Measurements from ENCODE around the gene GLRX5. TPM values are rescaled to one million over a fixed set of nuclear protein-coding genes. Genes with fewer than 3 reads are reported as not detected.

GLRX5 gene
- total RNA-seq, 1 experiment from 2014 or later = 90.1 TPM

DNA sequence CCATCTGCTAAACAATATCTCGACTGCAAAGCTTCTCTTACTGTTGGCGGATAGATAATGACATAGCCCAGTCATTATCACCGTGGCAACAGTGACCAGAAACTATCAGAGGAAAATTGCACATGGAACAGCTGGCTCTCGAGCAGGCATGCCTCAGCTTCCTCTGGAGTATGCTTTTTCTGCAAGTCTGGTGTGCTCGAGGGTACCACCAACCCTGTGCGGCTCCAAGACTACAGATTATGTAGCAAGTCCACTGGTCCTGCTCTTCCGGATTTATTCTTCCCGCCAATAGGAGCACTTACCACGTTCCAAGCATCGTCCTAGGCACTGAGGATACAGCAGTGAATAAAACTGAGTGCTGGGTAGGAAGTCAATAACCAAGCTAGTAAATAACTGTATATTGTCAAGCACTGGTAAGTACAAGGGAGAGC is 1.4 kb upstream of the GLRX5 start:
- DNase-seq (ENCODE audit: low read depth) = peak; percentile 60

- no peak for DNase-seq (ENCODE audit: low read depth)
These were observed 1.0 kb upstream of the GLRX5 start for GRCh38 chr14:95533822-95534221.

- DNase-seq (ENCODE audit: low read depth) = no peak
These were observed 574 bp downstream of the GLRX5 start for GRCh38 chr14:95535226-95536021.

DNA sequence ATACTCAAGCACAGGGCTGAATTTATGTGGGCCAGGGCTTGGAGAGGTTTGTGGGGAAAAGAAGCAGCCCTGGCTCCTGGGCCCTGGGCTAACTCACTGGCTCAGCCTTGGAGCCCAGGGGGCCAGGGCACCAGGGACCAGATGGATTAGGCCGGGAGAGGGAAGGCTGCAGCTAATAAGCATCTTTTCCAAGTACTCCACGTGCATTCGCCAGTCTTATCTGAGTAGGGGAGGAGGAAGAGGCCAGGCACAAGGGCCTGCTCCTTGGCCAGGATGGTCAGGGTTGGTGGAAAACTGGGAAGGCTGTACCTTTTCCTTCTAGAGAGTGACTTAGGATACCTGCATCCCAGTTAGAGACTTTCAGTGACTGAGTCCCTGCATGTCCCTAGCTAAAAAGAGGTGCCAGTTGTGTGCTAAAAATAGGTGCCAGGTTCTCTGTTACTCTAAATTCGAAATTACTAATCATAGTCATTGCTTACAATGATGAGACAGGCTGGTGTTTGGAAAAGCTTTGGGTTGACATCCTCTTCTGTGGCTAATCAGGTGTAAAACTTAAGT is 1.3 kb downstream of the GLRX5 start:
- peak; percentile 15 for DNase-seq (ENCODE audit: low read depth)

DNA sequence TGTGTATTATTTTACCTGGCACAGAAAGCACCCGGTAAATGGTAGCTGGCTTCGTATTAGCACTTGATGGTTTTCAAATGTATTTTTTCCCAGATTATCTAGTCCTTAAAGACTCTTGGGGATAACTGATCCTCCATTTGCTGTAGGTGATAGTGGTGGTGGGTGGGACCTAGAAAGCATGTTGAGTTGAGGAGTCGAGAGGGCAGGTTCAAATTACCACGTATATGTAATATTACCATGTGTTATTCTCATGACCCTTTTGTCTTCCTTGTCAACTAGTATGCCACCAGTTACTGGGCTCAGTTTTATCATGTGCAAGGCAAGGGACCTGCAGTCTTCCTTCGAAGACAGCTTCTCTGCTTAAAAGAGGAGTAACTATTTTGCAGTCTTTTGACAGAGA is 1.8 kb downstream of the GLRX5 start:
- no peak for DNase-seq (ENCODE audit: low read depth)

DNA sequence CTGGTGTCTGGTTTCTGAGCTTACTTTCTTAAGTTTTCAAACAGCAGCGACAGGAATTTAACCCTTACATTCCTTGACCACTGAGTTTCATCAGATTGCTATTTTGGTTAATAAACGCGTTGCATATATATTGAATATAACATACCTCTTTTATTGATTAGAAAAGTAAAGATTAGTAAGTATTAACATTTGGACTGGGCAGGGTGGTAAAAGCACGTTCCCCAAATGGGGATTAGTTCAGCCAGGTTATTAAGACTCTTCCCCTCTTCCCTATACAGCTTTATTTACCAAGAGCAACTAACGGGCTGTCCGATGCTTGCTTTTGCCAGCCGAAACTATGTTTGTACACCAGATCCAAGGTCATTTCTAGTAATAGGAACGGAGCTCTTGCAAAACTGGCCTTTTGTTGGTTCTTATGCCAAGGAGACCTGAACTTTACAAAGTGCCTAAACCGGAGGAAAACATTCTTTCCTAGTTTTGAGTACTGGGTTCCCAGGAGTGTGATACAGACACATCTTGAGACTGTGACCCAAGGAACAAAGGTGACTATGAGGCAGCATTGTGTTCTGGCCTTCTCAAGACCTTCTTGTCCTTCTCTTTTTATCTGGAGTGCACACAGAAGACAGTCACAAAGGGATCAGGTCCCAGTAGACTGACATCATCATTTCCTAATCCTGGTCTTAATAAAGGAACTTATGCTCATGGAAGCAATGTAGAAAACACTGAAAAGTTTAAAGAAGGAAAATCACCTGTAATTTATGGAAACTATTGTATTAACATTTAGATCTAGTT is 2.6 kb downstream of the GLRX5 start:
- no peak for DNase-seq (ENCODE audit: low read depth)

- DNase-seq (ENCODE audit: low read depth) = no peak
These were observed 4.1 kb downstream of the GLRX5 start for GRCh38 chr14:95538801-95539509.

DNA sequence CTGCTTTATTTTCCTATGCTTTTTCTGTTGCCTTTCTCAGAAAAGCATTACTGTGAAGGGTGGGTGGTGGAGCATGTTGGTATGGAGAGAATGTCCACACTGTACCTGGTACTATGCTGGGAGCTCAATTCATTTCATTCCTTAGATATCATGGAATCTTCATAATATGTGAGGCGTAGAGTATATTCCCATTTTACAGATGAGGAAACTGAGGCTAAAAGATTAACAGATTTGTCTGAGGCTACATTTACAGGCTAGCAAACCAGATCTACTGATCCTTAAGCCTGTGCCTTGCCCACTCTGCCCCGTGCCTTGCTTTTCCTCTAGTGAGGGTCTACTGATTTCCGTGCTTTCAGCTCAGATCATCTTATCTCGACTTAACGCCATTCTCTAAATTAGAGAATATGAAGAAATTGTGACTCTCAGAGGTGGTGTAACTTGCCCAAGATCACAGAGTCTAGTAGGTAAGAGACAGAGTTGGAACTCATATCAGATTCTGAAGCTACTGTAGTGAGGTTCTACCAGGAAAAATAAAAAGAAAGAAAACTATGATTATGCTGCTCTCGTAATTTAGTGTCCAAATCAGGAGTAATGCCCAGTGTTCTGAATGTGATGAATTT is 5.5 kb downstream of the GLRX5 start:
- no peak for DNase-seq (ENCODE audit: low read depth)

- no peak for DNase-seq (ENCODE audit: low read depth)
These were observed 6.5 kb downstream of the GLRX5 start for GRCh38 chr14:95541346-95541745.

GRCh38 chr14:95541932-95542930 is 7.4 kb downstream of the GLRX5 start:
- no peak for DNase-seq (ENCODE audit: low read depth)

GRCh38 chr14:95543021-95543420 is 8.2 kb downstream of the GLRX5 start:
- no peak for DNase-seq (ENCODE audit: low read depth)

DNA sequence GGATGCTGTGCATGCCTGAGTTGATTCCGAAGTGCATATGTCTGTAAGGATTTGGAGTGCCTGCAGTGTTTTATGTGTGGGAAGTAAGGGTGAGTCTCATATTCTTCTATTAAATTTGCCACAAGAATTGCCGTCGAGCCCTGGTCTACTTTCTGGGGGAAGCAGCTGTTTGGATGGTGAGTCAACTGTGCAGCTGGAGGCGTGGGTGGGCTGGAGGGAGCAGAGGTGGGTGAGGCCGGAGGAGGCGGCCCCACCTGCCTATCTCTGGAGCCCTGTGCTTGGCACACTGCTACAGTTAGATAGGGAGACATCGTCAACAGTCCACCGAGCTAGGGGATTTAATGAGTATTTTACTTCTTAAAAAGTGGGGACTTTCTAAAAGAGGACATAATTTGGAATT is 9.7 kb downstream of the GLRX5 start:
- no peak for DNase-seq (ENCODE audit: low read depth)

DNA sequence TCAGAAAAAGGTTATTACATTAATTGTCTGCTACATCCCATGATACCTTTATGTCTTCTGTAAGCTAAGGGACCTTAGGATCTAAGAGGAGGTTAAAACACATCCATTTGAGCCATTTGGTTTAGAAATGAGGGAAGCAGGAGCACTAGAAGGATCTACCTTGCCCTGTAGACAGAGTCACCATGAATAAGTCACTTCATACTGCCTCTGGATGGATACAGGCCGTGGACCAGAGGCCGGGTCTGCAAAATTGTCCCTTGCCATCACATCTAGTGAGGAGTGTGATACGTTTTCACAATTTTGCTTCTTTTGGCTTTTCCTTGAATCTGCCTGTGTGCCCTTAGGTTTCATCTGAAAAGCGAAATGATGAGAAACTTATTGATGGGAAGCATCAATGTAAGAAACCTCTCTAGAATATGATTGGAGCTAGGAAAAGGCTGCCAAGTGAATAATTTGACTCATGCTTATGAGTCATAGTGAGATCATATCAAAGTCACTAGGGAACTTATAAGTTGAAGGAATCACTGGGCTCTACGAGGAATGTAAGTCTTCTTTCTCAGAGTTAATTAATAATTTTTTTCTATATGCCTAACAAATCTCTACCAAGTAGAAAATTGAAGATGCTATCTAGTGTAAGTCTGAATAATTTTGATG is 10.8 kb downstream of the GLRX5 start:
- DNase-seq (ENCODE audit: low read depth) = peak; percentile 58

GRCh38 chr14:95547272-95547625 is 12.4 kb downstream of the GLRX5 start:
- no peak for DNase-seq (ENCODE audit: low read depth)

- peak; percentile 57 for DNase-seq (ENCODE audit: low read depth)
These were observed 12.9 kb downstream of the GLRX5 start for GRCh38 chr14:95547626-95548327.

DNA sequence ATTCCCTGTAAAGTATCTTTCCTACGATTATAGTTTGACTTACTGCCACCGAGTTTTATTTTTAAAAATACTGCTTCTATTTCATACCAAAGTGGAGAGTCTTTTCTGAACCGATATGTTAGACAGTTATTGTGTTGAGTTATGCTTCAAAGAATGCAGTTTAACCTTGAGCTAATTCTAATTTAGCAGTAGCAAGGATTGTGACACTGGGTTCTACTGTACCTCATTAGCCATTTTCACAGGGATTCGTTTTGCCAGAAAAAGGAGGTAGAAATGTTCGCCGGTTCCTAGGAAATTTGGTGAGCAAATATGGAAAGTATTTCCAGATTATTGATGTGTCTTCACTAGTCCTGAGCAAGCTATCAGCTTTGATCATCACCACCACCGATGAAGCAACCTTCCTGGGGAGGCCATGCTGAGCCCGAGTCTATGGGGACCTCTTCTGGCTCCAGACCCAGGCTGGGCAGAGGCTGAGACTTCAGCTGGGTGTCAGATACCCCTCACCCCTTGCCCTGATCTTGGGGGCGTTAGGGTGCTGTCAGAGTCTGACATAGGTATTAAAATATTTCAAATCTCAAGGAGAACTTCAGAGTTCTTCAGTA is 13.6 kb downstream of the GLRX5 start:
- no peak for DNase-seq (ENCODE audit: low read depth)

- no peak for DNase-seq (ENCODE audit: low read depth)
These were observed 15.1 kb downstream of the GLRX5 start for GRCh38 chr14:95549656-95550585.

GRCh38 chr14:95551435-95551834 is 16.6 kb downstream of the GLRX5 start:
- no peak for DNase-seq (ENCODE audit: low read depth)

All from Daoy (cell line).